GM19193 (cell line): ENCODE measurements around the gene TNPO3.

Experiments
- POLR2A ChIP-seq: IDR thresholded peaks from 4 replicates; pipeline ENCODE4 v1.6.1; 2011; ENCODE audit not compliant: insufficient read depth, insufficient read length; ENCODE audit errors: extremely low read depth

TNPO3 gene

DNA sequence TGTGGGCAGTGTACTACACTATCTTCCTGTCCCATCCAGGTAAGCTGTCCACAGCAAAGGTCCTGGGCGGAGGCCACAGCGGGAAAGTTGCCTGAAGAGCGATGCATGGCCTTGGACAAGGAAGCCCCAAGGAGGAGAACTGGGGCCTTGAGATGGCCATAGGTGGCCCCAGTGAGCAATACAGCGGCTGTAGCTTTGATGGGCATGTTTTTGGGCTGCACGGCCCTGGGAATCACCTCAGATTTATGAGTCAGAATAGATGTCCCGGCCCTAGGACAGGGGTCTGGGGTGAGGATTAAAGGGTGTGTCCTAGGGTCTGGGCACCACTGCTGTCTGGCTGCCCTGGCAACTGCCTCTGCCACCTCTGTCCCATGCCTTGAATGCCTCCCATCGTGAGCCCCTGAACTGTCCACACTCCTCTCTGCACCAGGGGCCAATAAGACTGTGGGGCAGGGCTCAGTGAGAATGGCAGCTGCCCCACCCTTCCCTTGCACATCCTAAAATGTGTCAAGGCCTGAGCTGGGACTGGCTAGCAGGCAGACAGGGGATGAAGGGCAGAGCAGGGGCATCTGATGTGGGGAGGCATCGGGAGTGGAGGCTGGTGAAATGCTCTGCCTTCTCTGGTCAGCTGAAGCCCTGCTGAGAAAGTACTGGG lies 126.6 kb downstream of the TNPO3 start:
- TF ChIP-seq POLR2A, result no peak

DNA sequence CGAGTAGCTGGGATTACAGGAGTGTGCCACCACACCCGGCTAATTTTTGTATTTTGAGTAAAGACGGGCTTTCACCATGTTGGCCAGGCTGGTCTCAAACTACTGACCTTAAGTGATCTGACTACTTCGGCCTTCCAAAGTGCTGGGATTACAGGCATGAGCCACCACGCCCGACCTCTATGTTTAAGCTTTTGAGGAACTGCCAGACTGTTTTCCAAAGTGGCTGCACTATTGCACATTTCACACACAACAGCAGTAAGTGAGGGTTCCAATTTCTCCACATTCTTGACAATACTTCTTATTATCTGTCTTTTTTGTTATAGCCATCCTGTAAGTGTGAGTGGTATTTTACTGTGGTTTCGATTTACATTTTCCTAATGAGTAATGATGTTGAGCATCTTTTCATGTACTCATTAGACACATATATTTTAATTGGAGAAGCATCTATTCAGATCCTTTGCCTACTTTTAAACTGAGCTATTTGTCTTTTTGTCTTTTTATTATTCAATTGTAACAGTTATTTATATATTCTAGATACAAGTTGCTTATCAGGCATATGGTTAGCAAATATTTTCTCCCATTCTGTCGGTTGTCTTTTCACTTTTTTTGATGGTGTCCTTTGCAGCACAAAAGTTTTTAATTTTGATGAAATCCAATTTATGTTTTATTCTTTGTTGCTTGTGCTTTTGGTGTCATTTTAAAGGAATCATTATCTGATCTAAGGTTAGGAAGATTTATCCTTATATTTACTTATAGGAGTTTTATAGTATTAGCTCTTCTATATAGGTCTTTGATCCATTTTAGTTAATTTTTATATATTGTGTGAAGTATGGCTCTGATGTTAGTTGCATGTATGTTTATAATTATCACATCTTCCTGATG lies 130.0 kb downstream of the TNPO3 start:
- TF ChIP-seq POLR2A, result no peak

DNA sequence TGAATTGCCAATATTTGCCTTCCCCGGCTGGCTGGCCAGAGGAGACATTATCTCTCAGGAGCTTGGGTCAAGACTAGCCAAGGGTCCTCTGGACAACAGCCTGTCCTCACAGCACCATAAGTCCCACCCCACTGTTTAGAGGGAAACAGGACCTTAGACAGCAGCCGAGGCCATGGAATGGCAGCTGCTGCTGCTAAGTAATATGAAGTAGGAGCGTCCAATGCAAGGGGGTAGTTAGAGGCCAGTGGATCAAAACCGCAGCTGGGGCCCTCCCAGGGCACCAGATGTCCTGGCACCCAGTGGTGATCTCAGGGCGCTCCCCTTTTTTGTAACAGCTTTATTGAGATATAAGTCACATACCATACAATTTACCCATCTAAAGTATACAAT lies 131.5 kb downstream of the TNPO3 start:
- TF ChIP-seq POLR2A, result no peak

DNA sequence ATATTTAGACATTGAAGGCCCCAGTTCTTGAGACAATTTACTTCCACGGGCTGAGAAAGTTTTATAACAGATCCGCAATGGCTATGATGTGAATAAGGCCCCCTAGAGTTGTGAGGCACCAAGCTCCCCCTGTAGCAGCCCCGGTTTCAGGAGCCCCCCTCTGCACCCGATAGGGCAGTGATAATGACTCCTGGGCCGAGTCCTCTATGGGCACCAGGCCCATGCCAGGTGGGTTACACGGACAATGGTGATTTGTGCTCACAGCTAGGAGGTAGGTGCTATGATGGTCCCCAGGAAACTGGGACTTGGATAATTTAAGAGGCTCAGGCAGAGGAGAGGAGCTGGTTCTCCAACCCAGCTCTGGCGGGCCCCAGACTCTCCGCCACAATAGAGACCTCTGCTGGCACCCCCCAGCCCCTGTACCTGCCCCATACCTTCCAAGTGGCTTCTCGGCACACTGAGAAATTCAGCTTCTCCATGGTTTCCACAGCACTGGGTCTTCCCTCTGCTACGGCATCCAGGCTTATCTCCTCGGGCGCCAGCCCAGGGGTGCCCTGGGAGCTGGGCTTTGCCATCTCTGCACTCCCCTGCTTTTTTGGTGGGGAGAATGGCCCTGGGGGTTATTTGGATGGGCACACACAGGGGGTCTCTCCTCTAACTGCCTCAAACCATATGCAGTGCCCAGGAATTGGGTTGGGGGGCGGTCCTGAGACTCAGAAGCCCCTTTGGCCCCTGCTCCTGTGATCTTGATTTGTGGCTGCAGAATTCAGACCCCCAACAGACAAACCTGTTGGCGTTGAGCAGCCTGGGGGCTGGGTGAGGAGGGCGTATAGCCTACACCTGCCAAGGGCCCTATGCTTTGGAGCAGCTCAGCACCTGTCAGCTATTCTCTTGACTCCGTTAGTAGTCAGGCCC lies 132.2 kb downstream of the TNPO3 start:
- TF ChIP-seq POLR2A, result no peak

DNA sequence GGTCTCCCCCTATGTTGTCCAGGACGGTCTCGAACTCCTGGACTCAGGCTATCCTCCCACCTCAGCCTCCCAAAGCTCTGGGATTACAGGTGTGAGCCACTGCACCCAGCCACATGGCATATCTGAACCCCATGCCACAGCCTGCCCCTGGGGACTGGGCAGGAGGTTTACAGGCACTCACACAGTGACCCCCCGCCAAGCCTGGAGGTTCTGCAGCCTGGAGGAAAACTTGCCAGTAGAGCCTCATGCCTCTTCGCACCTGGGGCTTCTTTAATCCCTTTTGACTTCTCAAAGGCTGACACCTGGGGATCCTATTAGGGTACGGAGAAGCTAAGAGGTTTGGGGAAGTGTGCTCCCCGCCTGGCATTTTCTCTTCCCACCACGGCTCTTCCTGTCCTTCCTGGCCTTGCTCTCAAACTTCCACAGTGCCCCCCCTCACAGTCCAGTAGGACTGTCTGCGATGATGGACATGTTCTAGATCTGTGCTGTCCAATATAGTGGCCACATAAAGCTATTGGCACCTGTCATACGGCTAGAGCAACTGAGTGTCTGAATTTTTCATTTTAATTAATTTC lies 133.0 kb downstream of the TNPO3 start:
- no peak for TF ChIP-seq POLR2A

DNA sequence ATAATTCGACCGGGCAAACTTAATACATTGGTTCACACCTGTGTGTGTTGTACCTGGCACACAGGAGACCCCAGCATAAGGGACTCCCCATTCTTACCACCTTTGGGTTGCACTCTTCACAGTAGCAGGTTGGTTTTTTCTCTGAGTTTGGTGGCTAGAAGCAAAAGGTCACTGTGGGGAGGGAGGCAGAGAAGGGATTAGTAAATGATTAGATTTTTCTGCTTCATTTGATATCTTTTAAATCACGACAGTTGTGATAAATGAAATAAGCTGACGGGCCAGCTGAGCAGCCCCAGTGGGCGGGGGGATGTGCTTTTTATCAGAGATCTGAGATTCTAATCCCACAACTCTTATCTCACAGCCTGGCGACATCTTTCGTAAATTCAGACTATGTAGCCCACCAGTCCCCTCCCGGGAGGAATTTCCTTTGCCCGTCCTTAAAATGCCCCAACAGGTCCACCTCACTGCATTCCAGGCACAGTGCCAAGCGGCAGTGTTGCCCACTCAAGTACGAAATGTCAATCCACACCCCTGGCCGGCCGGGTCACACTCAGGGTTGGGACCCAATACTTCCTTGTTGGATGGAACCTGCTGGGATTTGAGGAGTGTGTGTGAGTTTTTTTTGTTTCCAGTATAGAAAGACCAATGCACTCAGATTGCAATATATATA lies 133.9 kb downstream of the TNPO3 start:
- no peak for TF ChIP-seq POLR2A

DNA sequence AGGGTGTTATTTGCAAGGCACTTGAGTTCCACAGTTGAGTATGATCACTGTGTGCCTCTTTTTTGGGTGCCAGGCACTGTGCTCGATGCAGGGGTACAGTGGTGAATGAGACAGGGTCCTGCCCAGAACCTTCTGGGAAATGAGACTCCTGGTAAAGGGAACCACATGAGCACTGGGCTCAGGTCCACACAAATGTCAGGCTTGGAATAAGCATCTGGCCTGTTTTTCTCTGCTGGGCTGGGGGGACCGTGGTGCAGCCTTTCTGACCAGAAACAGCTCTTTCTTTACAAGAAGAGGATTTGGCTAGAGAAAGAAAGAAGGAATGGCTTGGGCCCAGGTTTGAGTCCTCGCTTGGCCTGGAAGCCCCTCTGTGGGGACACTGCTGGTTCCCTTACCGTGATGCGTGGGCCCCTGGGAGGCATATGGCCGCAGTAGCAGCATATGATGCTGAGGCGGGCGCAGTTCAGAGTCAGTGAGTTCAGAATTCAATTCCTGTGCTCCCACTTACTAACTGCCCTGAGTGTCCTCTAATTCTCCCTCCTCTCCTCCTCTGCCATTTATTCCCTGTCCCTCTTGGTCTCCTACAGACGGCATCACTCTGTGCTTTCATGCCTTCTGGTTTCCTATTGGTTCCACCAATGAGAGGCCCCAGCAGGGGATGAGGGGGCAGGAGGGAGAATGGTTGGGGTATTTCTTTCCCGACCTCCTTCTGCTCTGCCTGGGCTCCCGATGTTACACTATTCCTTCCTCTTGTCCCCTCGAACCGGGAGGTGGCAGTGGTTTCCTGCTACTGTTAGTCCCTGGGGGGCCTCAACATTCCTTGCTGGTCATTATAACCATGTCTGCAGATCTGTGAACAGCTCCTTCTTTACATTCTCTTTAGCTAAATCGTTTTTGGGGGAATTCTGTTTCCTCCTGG lies 134.8 kb downstream of the TNPO3 start:
- no peak for TF ChIP-seq POLR2A

DNA sequence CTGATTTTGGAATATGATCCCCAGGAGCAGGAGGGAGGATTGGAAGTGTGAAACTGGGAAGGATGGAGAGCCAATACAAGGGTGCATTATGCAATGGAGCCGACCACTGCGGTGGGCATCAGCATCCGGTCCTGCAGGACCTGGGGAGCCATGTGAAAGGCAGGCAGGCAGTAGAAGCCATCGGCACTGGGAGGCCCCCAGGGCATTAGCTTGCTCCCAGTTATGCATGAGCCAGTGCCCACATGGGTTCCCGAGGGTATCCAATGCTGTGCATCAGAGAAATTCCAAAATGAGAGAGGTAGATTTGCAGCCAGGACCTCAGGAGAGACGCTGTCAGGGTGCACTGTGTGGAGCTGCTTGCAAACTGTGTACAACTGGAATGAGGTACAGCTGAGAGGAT lies 135.7 kb downstream of the TNPO3 start:
- no peak for TF ChIP-seq POLR2A

DNA sequence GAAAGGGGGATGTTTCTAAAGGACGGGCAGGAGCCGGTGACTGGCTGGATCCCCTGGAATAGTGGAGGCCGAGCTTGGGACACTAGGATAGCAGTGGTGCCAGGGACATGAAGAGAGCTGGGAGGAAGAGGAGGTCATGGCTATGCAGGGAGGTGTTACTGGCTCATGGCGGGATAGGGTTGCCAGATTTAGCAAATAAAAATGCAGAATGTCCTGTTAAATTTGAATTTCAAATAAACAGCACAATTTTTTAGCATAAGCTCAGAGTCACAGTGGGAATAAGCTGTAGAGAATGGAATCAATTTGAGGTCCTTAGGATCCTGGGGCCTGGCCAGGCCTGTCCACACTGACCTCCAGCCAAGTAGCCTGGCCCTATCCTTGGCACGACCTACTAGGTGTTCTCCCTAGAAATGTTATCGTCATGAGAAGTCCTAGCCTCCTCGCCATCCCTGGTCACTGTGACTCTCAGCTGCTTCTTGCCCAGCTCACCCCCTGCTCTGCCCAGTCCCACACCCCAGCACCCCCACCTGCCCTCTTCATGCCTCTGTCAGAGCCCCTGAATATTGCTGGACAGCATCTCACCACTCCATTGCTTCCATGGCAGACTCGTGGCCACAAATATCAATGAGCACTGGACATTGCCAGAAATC lies 136.8 kb downstream of the TNPO3 start:
- no peak for TF ChIP-seq POLR2A

DNA sequence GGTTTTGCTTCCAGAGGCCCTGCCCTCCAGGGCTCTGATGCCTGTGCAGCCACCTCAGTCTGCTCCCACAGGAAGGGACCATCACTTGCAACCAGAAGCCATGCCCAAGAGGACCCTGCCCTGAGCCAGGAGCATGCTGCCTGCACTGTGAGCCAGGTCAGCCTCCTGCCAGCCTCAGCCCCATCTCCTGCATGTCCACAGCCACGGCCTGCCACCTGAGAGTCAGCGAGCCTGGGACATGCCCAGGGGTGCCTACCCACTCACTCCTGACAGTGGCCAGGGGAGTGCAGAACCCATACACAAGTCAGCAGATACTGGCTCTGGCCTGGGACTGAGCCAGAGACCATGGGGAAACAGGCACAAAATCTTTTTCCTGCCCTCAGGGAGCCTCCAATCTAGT lies 137.8 kb downstream of the TNPO3 start:
- no peak for TF ChIP-seq POLR2A

DNA sequence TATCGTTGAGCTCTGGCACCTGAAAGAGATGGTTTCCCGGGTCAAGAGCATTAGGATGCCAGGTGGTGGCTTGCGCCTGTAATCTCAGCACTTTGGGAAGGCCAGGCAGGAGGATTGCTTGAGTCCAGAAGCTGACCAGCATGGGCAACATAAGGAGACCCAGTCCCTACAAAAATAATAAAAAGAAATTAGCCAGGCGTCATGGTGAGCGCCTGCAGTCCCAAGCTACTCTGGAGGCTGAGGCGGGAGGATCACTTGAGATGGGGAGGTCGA lies 138.3 kb downstream of the TNPO3 start:
- no peak for TF ChIP-seq POLR2A

DNA sequence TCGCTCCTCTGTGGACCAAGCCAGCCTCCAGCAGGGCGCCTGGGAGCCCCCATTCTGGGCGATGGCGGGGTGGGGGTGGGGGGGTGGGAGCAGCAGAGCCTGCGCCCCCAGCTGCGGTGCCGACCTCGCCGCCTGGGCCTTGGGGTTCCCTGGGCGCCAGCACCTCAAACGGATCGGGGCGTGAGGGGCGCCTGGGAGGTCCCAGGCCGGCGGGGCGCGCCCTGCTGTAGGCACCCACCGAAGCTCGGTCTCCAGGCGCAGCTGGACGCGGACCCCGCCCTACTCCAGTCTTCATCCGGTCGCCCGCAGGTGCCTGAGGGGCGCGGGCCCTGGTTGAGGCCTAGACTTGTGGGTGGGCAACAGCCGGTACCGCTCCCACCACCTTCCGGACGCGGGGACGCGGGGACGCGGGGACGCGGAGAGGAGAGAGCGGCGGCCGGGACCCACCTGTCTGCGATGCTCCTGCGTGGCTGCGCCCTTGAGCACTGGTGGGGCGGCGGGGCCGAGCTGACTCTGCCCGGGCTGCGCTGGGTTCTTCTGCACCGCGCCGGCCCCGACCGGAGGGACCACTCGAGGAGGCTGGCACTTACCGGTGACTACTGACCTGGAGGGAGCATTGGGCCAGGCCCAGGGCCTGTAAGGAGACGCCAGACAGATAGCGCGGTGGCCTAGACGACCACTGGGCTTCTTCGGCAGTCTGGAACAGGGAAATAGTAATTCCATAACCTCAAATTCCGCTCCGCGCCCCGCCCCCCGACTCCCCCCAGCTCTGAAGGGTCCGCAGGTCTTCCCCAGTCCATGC lies 138.9 kb downstream of the TNPO3 start:
- no peak for TF ChIP-seq POLR2A

DNA sequence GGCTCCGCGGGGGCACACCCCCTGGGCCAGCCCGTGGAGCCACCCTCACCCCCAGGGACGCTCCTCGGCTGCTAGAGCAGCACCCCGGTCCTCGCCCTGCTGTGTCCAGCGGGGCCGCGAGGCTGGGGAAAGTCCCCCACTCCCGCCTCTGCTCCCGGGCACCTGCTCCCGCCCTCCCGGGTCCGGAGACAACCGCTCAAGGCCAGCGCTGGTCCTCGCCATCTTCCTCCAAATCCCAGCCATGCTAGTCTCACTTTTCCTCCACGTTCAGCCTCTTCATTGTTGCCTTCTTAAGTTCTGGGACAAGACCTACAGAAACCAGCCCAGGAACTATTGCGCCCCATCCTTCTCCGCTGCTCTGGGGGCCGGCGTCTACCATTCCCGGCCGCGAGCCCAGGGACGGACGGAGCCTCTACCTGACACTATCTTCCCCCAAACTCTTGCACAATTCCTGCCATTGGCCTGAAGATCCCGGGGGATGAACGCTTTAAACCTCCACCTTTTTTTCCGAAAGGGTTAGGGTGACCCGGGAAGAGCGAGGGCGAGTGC lies 139.6 kb downstream of the TNPO3 start:
- TF ChIP-seq POLR2A, result no peak
